Umbilical cord (tissue), 1 donor: ENCODE data around the gene KRT9. TPM values are rescaled to one million over a fixed set of nuclear protein-coding genes. Genes with fewer than 3 reads are reported as not detected.

Experiments
- total RNA-seq: library from RNA; depleted of rRNA; stranded (reverse); fragments of >200 nt; gene quantifications from one replicate; pipeline ENCODE4 v1.2.3, GENCODE V29; 2014; ENCODE audit warnings: low replicate concordance; ENCODE audit not compliant: insufficient read depth

The KRT9 gene
- total RNA-seq, 1 donor from 2014 or later: not detected

Other genes starting within 250 kb of the KRT9 start
- 1.4 TPM for gene KRT33A, start 221.2 kb downstream of the KRT9 start, total RNA-seq
- gene KRT33B, start 202.2 kb downstream of the KRT9 start, total RNA-seq: not detected
- gene KRT34, start 189.8 kb downstream of the KRT9 start, total RNA-seq: not detected
- gene KRT31, start 174.5 kb downstream of the KRT9 start, total RNA-seq: not detected
- not detected for gene KRT37, start 147.5 kb downstream of the KRT9 start, total RNA-seq
- gene KRT38, start 131.1 kb downstream of the KRT9 start, total RNA-seq: 0.48 TPM
- gene KRT32, start 104.7 kb downstream of the KRT9 start, total RNA-seq: 1.2 TPM
- gene KRT35, start 90.9 kb downstream of the KRT9 start, total RNA-seq: not detected
- 1.9 TPM for gene KRT36, start 82.1 kb downstream of the KRT9 start, total RNA-seq
- 292 TPM for gene KRT13, start 66.4 kb downstream of the KRT9 start, total RNA-seq
- gene KRT15, start 53.2 kb downstream of the KRT9 start, total RNA-seq: 24.1 TPM
- 334 TPM for gene KRT19, start 43.8 kb downstream of the KRT9 start, total RNA-seq
- 212 TPM for gene KRT14, start 14.8 kb upstream of the KRT9 start, total RNA-seq
- gene KRT16, start 40.7 kb upstream of the KRT9 start, total RNA-seq: 5.5 TPM
- 762 TPM for gene KRT17, start 52.5 kb upstream of the KRT9 start, total RNA-seq
- 146 TPM for gene EIF1, start 116.8 kb upstream of the KRT9 start, total RNA-seq
- gene GAST, start 140.3 kb upstream of the KRT9 start, total RNA-seq: not detected
- gene HAP1, start 162.6 kb upstream of the KRT9 start, total RNA-seq: 0.24 TPM
- gene JUP, start 214.7 kb upstream of the KRT9 start, total RNA-seq: 58.3 TPM
- gene P3H4, start 239.9 kb upstream of the KRT9 start, total RNA-seq: 94.9 TPM
- 317 TPM for gene FKBP10, start 240.9 kb upstream of the KRT9 start, total RNA-seq